Ishikawa (cell line): ENCODE results near the gene PLA2G4E.

Source experiments
- CEBPB ChIP-seq: IDR thresholded peaks from 2 replicates; pipeline ENCODE4 v1.6.1; 2012
- CREB1 ChIP-seq: IDR thresholded peaks from 2 replicates; pipeline ENCODE4 v1.6.1; 2012; ENCODE audit warnings: low read depth
- EGR1 ChIP-seq: IDR thresholded peaks from 2 replicates; pipeline ENCODE4 v1.6.1; 2012
- EP300 ChIP-seq: IDR thresholded peaks from 2 replicates; pipeline ENCODE4 v1.6.1; 2012; ENCODE audit warnings: borderline replicate concordance
- FOXM1 ChIP-seq: IDR thresholded peaks from 2 replicates; pipeline ENCODE4 v1.6.1; 2012; ENCODE audit warnings: low read depth, borderline replicate concordance
- MAX ChIP-seq: IDR thresholded peaks from 2 replicates; pipeline ENCODE4 v1.6.1; 2012
- NFIC ChIP-seq: IDR thresholded peaks from 2 replicates; pipeline ENCODE4 v1.6.1; 2012
- RAD21 ChIP-seq: IDR thresholded peaks from 2 replicates; pipeline ENCODE4 v1.6.1; 2012; ENCODE audit warnings: low read depth
- REST ChIP-seq: IDR thresholded peaks from 2 replicates; pipeline ENCODE4 v1.6.1; 2012; ENCODE audit warnings: low read depth, mild to moderate bottlenecking
- TAF1 ChIP-seq: IDR thresholded peaks from 2 replicates; pipeline ENCODE4 v1.6.1; 2012; ENCODE audit warnings: low read depth, mild to moderate bottlenecking
- TCF12 ChIP-seq: IDR thresholded peaks from 2 replicates; pipeline ENCODE4 v1.6.1; 2012; ENCODE audit warnings: low read depth
- TEAD4 ChIP-seq: IDR thresholded peaks from 2 replicates; pipeline ENCODE4 v1.6.1; 2012
- USF1 ChIP-seq: IDR thresholded peaks from 2 replicates; pipeline ENCODE4 v1.6.1; 2012
- YY1 ChIP-seq: IDR thresholded peaks from 2 replicates; pipeline ENCODE4 v1.6.1; 2012; ENCODE audit warnings: low read depth
- ZBTB7A ChIP-seq: IDR thresholded peaks from 2 replicates; pipeline ENCODE4 v1.6.1; 2012; ENCODE audit warnings: low read depth

PLA2G4E gene

DNA sequence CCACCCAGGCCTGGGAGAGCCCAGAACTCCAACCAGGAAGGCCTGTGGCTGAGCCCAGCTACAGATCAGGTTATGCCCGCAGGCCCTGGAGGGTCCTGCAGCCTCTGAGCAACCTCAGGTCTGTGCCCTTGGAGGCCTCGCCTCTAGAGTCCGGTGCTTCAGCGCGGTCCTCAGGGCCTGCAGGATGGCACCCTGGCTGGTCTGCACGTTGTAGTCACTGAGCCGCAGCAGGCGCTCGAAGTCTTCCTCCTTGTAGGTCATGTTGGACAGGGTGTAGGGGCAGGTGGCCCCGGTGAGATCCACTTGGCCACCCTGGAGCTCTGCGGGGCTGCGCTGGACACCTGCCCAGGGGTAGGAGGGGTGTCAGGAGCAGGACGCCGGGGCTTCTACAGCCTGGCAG lies 47.8 kb upstream of the PLA2G4E start:
- TF ChIP-seq EGR1, result no peak
- TF ChIP-seq EP300, result no peak
- TF ChIP-seq CEBPB, result no peak
- TF ChIP-seq FOXM1, result no peak
- TF ChIP-seq MAX, result no peak
- no peak for TF ChIP-seq TAF1
- no peak for TF ChIP-seq TCF12
- no peak for TF ChIP-seq CREB1
- no peak for TF ChIP-seq REST
- no peak for TF ChIP-seq RAD21
- no peak for TF ChIP-seq USF1
- TF ChIP-seq ZBTB7A, result no peak
- no peak for TF ChIP-seq TEAD4
- no peak for TF ChIP-seq YY1
- TF ChIP-seq NFIC, result no peak

- no peak for TF ChIP-seq TEAD4
Observed at GRCh38 chr15:42066764-42067415, 46.0 kb upstream of the PLA2G4E start.

DNA sequence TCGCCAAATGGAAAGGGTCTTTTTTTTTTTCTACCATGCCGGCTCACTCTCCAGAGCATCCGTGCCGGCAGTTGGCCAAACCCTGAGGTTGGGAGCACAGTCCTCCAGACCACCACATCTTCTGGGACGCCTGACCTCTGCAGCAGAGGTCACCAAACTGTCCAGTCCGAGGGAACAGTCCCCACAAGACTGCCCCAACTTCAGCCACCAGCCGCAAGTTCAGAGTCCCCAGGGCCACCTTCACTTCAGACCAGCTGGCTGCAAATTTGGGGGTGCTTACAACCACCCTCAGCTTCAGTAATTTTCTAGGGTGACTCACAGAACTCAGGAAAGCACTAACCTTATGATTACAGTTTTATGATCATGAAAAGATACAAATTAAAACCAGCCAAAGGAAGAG lies 44.6 kb upstream of the PLA2G4E start:
- TF ChIP-seq TAF1 (no peak), ZBTB7A (no peak), MAX (no peak), EGR1 (no peak), EP300 (no peak), FOXM1 (no peak), CREB1 (no peak), CEBPB (no peak)

- TF ChIP-seq FOXM1, result no peak
- no peak for TF ChIP-seq YY1
- TF ChIP-seq USF1, result no peak
- no peak for TF ChIP-seq ZBTB7A
- no peak for TF ChIP-seq CREB1
- TF ChIP-seq REST, result no peak
- TF ChIP-seq EGR1, result no peak
- TF ChIP-seq MAX, result no peak
- no peak for TF ChIP-seq CEBPB
- TF ChIP-seq TAF1, result no peak
- no peak for TF ChIP-seq NFIC
- TF ChIP-seq RAD21, result no peak
- TF ChIP-seq TEAD4, result no peak
- no peak for TF ChIP-seq EP300
- no peak for TF ChIP-seq TCF12
Observed at GRCh38 chr15:42065033-42065432, 44.2 kb upstream of the PLA2G4E start.

DNA sequence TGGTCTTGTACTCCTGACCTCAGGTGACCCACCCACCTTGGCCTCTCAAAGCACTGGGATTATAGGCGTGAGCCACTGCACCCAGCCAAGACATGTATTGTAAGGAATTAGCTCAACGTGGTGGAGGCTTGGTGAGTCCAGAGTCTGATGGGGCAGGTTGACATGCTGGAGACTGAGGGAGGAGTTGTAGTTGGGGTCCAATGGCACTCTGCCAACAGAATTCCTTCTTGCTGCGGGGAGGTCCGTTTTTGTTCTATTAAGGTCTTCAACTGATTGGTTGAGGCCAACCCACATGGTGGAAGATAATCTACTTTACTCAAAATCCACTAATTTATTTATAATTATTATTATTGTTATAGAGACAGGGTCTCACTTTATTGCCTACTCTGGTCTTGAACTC lies 43.4 kb upstream of the PLA2G4E start:
- no peak for TF ChIP-seq EP300
- no peak for TF ChIP-seq YY1
- TF ChIP-seq FOXM1, result no peak
- no peak for TF ChIP-seq NFIC
- TF ChIP-seq CREB1, result no peak
- no peak for TF ChIP-seq TAF1
- TF ChIP-seq REST, result no peak
- TF ChIP-seq ZBTB7A, result no peak
- no peak for TF ChIP-seq USF1
- no peak for TF ChIP-seq EGR1
- TF ChIP-seq CEBPB, result no peak
- TF ChIP-seq TCF12, result no peak
- no peak for TF ChIP-seq RAD21
- no peak for TF ChIP-seq MAX
- no peak for TF ChIP-seq TEAD4
